ENCODE data around the gene AAK1. TPM values are rescaled to one million over a fixed set of nuclear protein-coding genes. Genes with fewer than 3 reads are reported as not detected.

The AAK1 gene
- polyA plus RNA-seq, 1 experiment = 31.1 TPM

DNA sequence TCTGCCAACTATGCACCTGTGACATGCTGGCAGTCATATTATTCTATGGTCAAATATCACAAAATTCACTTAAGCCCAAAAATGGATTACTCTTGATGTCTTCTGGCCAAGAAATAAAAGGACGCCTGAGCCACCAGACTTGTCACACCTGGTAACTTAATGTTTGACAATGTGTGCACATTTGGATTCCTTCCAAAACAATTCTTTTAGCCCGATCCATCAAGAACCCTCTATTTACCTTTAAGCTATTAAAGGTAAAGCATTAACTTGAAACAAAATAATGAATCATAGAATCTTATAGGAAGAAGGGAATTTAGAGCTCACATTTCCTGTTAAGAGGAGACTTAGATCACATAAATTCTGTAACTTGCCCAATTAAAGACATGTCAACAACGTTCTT, 159.8 kb downstream of the AAK1 start:
- no peak overlapping the region for H3K4me3 ChIP-seq (ENCODE audit: low read depth, low read length)
- no peak for DNase-seq (ENCODE audit: low read depth, low spot score)
- H3K9me3 ChIP-seq (ENCODE audit: control insufficient read depth, insufficient read depth, low read length) = no peaks in the 10 kb centered on the region
- no peak overlapping the region for H3K27ac ChIP-seq (ENCODE audit: low read depth, low read length)
- CTCF ChIA-PET = no interaction called here
- H3K27me3 ChIP-seq (ENCODE audit: control insufficient read depth, insufficient read depth, low read length) = no peaks in the 10 kb centered on the region
- TF ChIP-seq, protein P1, sequence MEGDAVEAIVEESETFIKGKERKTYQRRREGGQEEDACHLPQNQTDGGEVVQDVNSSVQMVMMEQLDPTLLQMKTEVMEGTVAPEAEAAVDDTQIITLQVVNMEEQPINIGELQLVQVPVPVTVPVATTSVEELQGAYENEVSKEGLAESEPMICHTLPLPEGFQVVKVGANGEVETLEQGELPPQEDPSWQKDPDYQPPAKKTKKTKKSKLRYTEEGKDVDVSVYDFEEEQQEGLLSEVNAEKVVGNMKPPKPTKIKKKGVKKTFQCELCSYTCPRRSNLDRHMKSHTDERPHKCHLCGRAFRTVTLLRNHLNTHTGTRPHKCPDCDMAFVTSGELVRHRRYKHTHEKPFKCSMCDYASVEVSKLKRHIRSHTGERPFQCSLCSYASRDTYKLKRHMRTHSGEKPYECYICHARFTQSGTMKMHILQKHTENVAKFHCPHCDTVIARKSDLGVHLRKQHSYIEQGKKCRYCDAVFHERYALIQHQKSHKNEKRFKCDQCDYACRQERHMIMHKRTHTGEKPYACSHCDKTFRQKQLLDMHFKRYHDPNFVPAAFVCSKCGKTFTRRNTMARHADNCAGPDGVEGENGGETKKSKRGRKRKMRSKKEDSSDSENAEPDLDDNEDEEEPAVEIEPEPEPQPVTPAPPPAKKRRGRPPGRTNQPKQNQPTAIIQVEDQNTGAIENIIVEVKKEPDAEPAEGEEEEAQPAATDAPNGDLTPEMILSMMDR (IDR thresholded peaks at IDR 0.05; ENCODE audit: low read depth, low read length) = no peak
- POLR2A ChIA-PET = no interaction called here

DNA sequence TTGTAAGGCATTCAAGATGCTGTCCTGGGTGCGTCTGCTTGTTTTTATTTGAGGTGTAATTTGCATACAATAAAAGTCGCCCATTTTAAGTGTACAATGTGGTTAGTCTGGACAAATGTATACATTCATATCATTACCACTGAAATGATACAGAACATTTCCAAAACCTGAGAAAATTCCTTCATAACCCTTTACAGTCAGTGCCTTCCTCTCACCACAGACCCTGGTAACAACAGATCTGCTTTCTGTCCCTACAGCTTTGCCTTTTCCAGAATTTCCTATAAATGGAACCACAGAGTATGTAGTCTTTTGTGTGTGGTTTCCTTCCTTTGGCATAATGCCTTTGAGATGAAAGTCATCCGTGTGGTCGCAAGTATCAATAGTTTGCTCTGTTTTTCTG, 160.5 kb downstream of the AAK1 start:
- no peak overlapping the region for H3K4me3 ChIP-seq (ENCODE audit: low read depth, low read length)
- ChIA-PET CTCF (no interaction called here), POLR2A (no interaction called here)
- H3K9me3 ChIP-seq (ENCODE audit: control insufficient read depth, insufficient read depth, low read length) = no peaks in the 10 kb centered on the region
- no peaks in the 10 kb centered on the region for H3K27me3 ChIP-seq (ENCODE audit: control insufficient read depth, insufficient read depth, low read length)
- H3K27ac ChIP-seq (ENCODE audit: low read depth, low read length) = no peak overlapping the region
- no peak for DNase-seq (ENCODE audit: low read depth, low spot score)
- TF ChIP-seq, protein P1 (IDR thresholded peaks at IDR 0.05; ENCODE audit: low read depth, low read length) = no peak

DNA sequence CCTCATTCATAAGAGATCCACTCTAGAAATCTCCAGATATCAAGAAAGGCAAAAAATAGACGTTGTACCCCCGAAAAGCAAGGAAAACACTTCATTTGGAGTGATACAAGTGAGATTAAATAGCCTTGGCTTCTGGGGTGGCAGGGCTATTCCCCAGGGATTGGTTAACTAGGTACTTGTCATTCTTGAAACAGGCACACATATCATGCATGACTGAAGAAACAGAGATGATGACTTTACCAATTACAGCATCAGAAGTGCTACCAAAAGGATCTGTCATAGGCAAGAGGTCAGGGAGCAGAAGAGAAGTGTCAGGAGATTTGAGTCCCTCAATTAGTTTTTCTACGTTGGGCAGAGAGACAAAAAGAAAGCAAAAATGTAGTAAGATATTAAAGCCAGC, 161.1 kb downstream of the AAK1 start:
- H3K27me3 ChIP-seq (ENCODE audit: control insufficient read depth, insufficient read depth, low read length) = no peaks in the 10 kb centered on the region
- TF ChIP-seq, protein P1 (IDR thresholded peaks at IDR 0.05; ENCODE audit: low read depth, low read length) = no peak
- ChIA-PET CTCF (no interaction called here), POLR2A (no interaction called here)
- no peak for DNase-seq (ENCODE audit: low read depth, low spot score)
- no peak overlapping the region for H3K27ac ChIP-seq (ENCODE audit: low read depth, low read length)
- H3K4me3 ChIP-seq (ENCODE audit: low read depth, low read length) = no peak overlapping the region
- no peaks in the 10 kb centered on the region for H3K9me3 ChIP-seq (ENCODE audit: control insufficient read depth, insufficient read depth, low read length)

DNA sequence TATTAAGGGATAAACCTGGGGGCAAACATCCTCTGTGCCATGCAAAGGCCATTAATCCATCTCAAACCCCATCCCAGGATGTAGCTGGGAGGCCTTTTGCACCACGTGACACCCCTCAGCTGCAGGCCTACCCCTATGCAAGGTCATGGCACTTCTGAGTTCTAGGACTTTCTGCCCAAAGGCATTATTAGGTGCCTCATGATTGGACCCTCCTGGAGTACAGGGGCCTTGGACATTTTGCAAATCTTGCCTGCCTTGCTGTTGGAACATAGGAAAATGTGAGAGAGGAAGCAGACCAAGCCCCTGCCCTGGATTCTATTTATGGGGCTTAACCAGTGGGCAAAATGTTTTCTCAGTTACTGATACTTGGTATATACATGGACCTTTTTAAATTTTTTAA, 162.1 kb downstream of the AAK1 start:
- Histone ChIP-seq H3K4me3 (ENCODE audit: low read depth, low read length) (no peak overlapping the region), H3K27me3 (ENCODE audit: control insufficient read depth, insufficient read depth, low read length) (no peaks in the 10 kb centered on the region), H3K9me3 (ENCODE audit: control insufficient read depth, insufficient read depth, low read length) (no peaks in the 10 kb centered on the region), H3K27ac (ENCODE audit: low read depth, low read length) (no peak overlapping the region)
- POLR2A ChIA-PET = no interaction called here
- CTCF ChIA-PET = no interaction called here
- no peak for DNase-seq (ENCODE audit: low read depth, low spot score)
- TF ChIP-seq, protein P1 (IDR thresholded peaks at IDR 0.05; ENCODE audit: low read depth, low read length) = no peak

DNA sequence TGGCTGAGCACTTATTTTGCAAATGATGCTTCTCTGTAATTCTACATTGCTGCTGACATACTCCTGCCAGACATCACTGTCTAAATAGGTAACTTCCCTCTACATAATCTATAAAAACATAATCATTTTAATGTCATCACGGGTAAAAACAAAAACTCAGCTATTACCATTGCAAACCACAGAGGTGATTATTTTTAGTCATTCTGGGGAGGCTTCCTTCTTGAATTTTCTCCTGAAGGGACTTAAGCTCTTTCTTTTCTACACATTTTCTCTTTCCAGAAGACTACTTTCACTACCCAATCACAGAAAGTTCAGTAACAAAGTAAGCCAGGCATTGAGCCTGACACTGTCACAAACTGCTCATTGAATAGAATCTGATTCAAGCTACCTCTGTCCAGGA, 165.9 kb downstream of the AAK1 start:
- no peaks in the 10 kb centered on the region for H3K9me3 ChIP-seq (ENCODE audit: control insufficient read depth, insufficient read depth, low read length)
- ChIA-PET CTCF (no interaction called here), POLR2A (no interaction called here)
- H3K27me3 ChIP-seq (ENCODE audit: control insufficient read depth, insufficient read depth, low read length) = no peaks in the 10 kb centered on the region
- H3K4me3 ChIP-seq (ENCODE audit: low read depth, low read length) = no peak overlapping the region
- H3K27ac ChIP-seq (ENCODE audit: low read depth, low read length) = no peak overlapping the region
- no peak for DNase-seq (ENCODE audit: low read depth, low spot score)
- TF ChIP-seq, protein P1 (IDR thresholded peaks at IDR 0.05; ENCODE audit: low read depth, low read length) = no peak
